GM12864 (cell line): ENCODE measurements around the gene DOK5.

Source experiments
- DNase-seq: peaks from one replicate; pipeline ENCODE4 v3.0.0-alpha.2; 2011; ENCODE audit warnings: low read depth
- H3K4me3 ChIP-seq: 2 replicates; pipeline ENCODE4 v1.5.1; 2011; ENCODE audit warnings: mild to moderate bottlenecking, low read depth, low read length, control low read depth
- TF ChIP-seq, protein P1 (sequence below): IDR thresholded peaks from 2 replicates; pipeline ENCODE4 v1.5.1; 2011; ENCODE audit warnings: low read depth, mild to moderate bottlenecking, moderate library complexity, low read length, control low read depth, inconsistent platforms; ENCODE audit errors: missing control alignments

The DOK5 gene

GRCh38 chr20:54639941-54640340 is 164.5 kb downstream of the DOK5 start:
- no peak for DNase-seq
- TF ChIP-seq, protein P1, sequence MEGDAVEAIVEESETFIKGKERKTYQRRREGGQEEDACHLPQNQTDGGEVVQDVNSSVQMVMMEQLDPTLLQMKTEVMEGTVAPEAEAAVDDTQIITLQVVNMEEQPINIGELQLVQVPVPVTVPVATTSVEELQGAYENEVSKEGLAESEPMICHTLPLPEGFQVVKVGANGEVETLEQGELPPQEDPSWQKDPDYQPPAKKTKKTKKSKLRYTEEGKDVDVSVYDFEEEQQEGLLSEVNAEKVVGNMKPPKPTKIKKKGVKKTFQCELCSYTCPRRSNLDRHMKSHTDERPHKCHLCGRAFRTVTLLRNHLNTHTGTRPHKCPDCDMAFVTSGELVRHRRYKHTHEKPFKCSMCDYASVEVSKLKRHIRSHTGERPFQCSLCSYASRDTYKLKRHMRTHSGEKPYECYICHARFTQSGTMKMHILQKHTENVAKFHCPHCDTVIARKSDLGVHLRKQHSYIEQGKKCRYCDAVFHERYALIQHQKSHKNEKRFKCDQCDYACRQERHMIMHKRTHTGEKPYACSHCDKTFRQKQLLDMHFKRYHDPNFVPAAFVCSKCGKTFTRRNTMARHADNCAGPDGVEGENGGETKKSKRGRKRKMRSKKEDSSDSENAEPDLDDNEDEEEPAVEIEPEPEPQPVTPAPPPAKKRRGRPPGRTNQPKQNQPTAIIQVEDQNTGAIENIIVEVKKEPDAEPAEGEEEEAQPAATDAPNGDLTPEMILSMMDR, result no peak
- no peak overlapping the region for H3K4me3 ChIP-seq

DNA sequence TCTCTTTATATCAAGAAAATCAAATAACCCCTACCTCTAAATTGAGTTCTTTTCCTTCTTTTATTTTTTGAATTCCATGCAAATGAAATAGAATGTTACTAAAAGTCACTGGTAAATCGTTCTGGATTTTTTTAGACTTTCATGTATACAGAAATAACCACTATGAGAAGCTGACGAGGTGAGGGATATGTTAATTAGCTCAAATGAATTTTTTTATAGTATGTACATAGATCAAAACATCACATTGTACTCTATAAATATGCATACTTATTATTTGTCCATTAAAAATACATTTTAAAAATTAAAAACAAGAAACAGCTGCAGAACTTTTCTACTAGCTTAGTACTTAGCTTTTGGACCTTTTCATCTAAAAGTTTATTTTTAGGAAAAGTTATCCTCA is 165.4 kb downstream of the DOK5 start:
- H3K4me3 ChIP-seq, result no peak overlapping the region
- TF ChIP-seq, protein P1, result no peak
- DNase-seq, result no peak

DNA sequence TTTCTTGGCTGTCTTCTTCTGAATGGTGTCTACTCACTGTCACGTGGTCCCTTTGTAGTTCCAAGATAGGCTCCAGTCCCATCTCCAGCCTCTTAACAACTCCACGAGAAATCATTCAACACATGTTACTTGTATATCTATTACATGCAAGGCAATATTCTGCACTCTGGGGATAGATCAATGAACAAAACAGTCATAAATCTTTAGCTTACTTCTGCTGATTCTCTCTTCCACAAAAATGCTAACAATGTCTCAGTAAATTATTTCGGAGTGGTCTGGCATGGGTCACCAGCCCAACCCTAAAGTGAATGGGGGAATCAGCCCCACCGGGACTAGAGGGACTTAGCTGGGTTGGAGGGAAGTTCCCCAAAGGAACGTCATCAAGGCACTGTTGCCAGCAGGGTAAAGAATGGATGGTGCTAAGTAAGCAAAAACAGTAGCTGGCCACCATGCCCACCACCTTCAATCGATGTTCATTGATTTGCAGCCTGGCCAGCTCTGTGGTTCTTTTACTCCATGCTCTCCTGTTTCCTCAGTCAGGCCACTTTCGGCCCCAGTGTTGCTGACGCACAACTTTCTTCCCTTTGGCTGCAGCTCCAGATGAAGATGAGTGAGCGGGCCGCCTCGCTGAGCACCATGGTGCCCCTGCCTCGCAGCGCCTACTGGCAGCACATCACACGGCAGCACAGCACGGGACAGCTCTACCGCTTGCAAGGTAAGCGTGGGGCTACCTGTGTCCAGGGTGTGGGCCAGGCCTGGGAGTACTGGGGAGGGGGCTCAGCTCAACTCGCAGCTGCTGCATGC is 167.7 kb downstream of the DOK5 start:
- TF ChIP-seq, protein P1, result no peak
- no peak overlapping the region for H3K4me3 ChIP-seq
- DNase-seq, result no peak

DNA sequence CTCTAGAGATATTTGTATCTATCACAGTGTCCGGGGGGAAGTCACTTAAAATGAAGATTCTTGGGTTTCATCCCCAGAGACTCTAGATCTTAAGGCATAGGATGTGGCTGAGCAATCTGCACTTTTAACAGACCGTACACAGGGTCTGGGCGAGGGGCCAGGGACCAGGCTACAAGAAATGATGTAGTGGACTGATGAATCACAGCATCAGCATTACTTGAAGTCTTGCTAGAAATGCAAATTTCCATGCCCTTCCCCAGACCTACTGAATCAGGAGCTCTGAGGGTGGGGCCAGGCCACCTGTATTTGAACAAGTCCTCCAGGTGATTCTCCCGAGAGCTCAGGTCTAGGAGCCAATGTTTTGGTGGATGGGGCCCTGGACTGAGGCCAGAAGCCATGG is 168.4 kb downstream of the DOK5 start:
- DNase-seq, result no peak
- no peak overlapping the region for H3K4me3 ChIP-seq
- TF ChIP-seq, protein P1, result no peak

DNA sequence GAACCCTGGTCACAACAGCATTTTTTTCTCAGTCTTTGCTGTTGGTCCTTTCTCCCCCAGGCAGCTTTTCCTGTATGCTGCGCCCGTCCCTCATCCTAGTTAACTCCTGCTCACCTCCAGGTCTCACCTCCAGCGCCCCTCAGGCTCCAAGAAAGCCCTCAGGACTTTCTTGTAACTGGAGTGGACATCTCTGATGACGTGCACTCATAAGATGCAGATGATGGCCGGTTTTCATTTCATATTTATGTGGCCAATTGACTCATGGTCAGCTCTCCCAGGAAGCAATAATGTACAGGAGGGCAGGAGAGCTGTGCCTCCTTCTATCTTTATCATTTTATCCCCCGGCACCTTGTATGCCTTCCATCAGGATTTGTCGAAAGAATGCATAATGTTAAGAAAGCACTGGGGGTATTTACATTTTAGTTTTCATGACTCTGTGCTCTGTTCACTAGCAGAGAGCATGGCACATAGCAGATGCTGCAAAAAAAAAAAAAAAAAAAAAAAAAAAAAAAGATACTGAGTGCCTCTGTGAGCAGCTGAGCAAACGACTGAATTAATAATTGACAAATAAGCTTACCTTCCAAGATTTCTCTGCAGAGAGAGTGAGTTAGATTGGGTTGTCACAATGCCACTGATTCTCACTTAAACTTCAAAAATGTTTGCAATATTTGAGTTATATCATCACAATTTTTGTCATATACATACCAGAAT is 170.2 kb downstream of the DOK5 start:
- no peak for DNase-seq
- TF ChIP-seq, protein P1, result no peak
- H3K4me3 ChIP-seq, result no peak overlapping the region

- no peak overlapping the region for H3K4me3 ChIP-seq
- TF ChIP-seq, protein P1, result no peak
- DNase-seq, result no peak
Measured at GRCh38 chr20:54646156-54646517, 170.7 kb downstream of the DOK5 start.
